Endothelial cell of umbilical vein (primary cell): Measurements from ENCODE around the gene U2AF2. TPM values are rescaled to one million over a fixed set of nuclear protein-coding genes. Genes with fewer than 3 reads are reported as not detected.

Experiments
- BruUV-seq: library from RNA; stranded (reverse); fragments of 400-500 nt; replicated peaks from 2 replicates; lab custom pipeline; 2021; lab: Mats Ljungman, UMichigan
- CTCF ChIA-PET: fragments of 300-600, 350-600 bp; sonication (Branson Sonifier 250); formaldehyde crosslinking; loops from one replicate; lab custom pipeline; 2021; ENCODE audit warnings: antibody characterized with exemption, inconsistent platforms; lab: Charles Lee
- POLR2A ChIA-PET: fragments of 300-600, 350-600 bp; sonication (Branson Sonifier 250); formaldehyde crosslinking; loops from one replicate; lab custom pipeline; 2021; ENCODE audit warnings: antibody characterized with exemption, inconsistent platforms; lab: Charles Lee
- DNase-seq: peaks from one replicate; pipeline ENCODE4 v3.0.0-alpha.2; 2011; ENCODE audit warnings: low read depth, low spot score
- FAIRE-seq: peaks from 2 replicates; lab custom pipeline; 2011; peaks lifted over from hg19 to GRCh38; lab: Jason Lieb, UNC
- H2AFZ ChIP-seq: 2 replicates; pipeline ENCODE4 v1.6.0; 2012; ENCODE audit warnings: low read depth, low read length, control low read depth, inconsistent platforms
- H3K27ac ChIP-seq: 2 replicates; pipeline ENCODE4 v1.5.1; 2011; ENCODE audit warnings: low read depth, mild to moderate bottlenecking, control low read depth, low read length, moderate library complexity; ENCODE audit not compliant: insufficient read depth
- H3K27me3 ChIP-seq, 2 experiments: 2 replicates each; pipeline versions ENCODE4 v1.6.0 to v1.6.1; 2011; ENCODE audit warnings: low read length in 2 of 2, mixed read lengths in 1 of 2; ENCODE audit not compliant: control insufficient read depth in 2 of 2, insufficient read depth in 2 of 2
- H3K36me3 ChIP-seq, 2 experiments: 2 replicates in 1 of 2; 3 replicates in 1 of 2; pipeline ENCODE4 v1.5.1; 2011; ENCODE audit warnings: low read length in 2 of 2, mild to moderate bottlenecking in 1 of 2, moderate library complexity in 1 of 2; ENCODE audit not compliant: control insufficient read depth in 2 of 2, insufficient read depth in 2 of 2; ENCODE audit errors: extremely low read depth in 1 of 2
- H3K4me1 ChIP-seq: 3 replicates; pipeline ENCODE4 v1.5.1; 2011; ENCODE audit warnings: mild to moderate bottlenecking, low read length; ENCODE audit not compliant: control insufficient read depth, insufficient read depth; ENCODE audit errors: extremely low read depth
- H3K4me2 ChIP-seq: 2 replicates; pipeline ENCODE4 v1.6.1; 2011; ENCODE audit warnings: low read length, control low read depth, mixed read lengths; ENCODE audit not compliant: insufficient read depth
- H3K4me3 ChIP-seq, 3 experiments: fragments of 200-600 bp in 1 of 3; sonication (generic), shearing (Covaris generic) in 1 of 3; replicated peaks in 1 of 3; 2 replicates each; pipeline ENCODE4 v1.5.1; 2011 to 2016; ENCODE audit warnings: control low read depth in 3 of 3, low read length in 3 of 3, mild to moderate bottlenecking in 2 of 3, inconsistent platforms in 1 of 3, low read depth in 1 of 3, moderate library complexity in 1 of 3; ENCODE audit not compliant: insufficient read depth in 1 of 3
- H3K79me2 ChIP-seq: 2 replicates; pipeline ENCODE4 v1.6.0; 2012; ENCODE audit warnings: low read length, inconsistent platforms; ENCODE audit not compliant: control insufficient read depth, insufficient read depth
- H3K9ac ChIP-seq: replicated peaks from 2 replicates; pipeline ENCODE3; 2011; ENCODE audit warnings: low read length, control low read depth; ENCODE audit not compliant: insufficient read depth; ENCODE audit errors: extremely low read depth
- H3K9me1 ChIP-seq: replicated peaks from 3 replicates; pipeline ENCODE4 v1.6.0; 2011; ENCODE audit warnings: mild to moderate bottlenecking, low read length; ENCODE audit not compliant: control insufficient read depth, insufficient read depth; ENCODE audit errors: extremely low read depth
- H3K9me3 ChIP-seq: replicated peaks from 2 replicates; pipeline ENCODE4 v1.5.1; 2012; ENCODE audit warnings: low read length, inconsistent platforms; ENCODE audit not compliant: control insufficient read depth, insufficient read depth
- H4K20me1 ChIP-seq: replicated peaks from 2 replicates; pipeline ENCODE3; 2011; ENCODE audit warnings: mild to moderate bottlenecking, low read length; ENCODE audit not compliant: control insufficient read depth, insufficient read depth; ENCODE audit errors: extremely low read depth
- EZH2 ChIP-seq: IDR thresholded peaks from 2 replicates; pipeline ENCODE4 v1.6.1; 2012; ENCODE audit warnings: borderline replicate concordance, low read depth, mild to moderate bottlenecking, moderate library complexity, low read length, inconsistent platforms; ENCODE audit not compliant: severe bottlenecking
- FOS ChIP-seq: IDR thresholded peaks from 2 replicates; pipeline ENCODE4 v1.6.1; 2011; ENCODE audit warnings: mild to moderate bottlenecking, low read length, moderate library complexity, borderline replicate concordance; ENCODE audit not compliant: insufficient read depth
- GATA2 ChIP-seq: IDR thresholded peaks from 2 replicates; pipeline ENCODE4 v1.7.0; 2011; ENCODE audit warnings: low read depth, mild to moderate bottlenecking, moderate library complexity, mixed read lengths, low read length; ENCODE audit not compliant: insufficient read length, insufficient read depth
- JUN ChIP-seq: IDR thresholded peaks from 2 replicates; pipeline ENCODE4 v1.6.1; 2011; ENCODE audit warnings: borderline replicate concordance, low read depth; ENCODE audit not compliant: insufficient read length, insufficient read depth
- MYC ChIP-seq: IDR thresholded peaks from one replicate; pipeline ENCODE4 v1.6.1; 2011; ENCODE audit warnings: mild to moderate bottlenecking, low read depth, low read length
- POLR2A ChIP-seq: IDR thresholded peaks from 2 replicates; pipeline ENCODE4 v1.6.1; 2012; ENCODE audit warnings: low read depth, mild to moderate bottlenecking, control low read depth, low read length
- POLR2AphosphoS5 ChIP-seq: IDR thresholded peaks from 2 replicates; pipeline ENCODE4 v1.6.1; 2012; ENCODE audit warnings: low read depth, mild to moderate bottlenecking, control low read depth, low read length, moderate library complexity; ENCODE audit not compliant: insufficient read depth
- dilution Hi-C: fragments of 300-500 bp; cut with MboI; formaldehyde crosslinking; loops from one replicate; pipeline ENCODE4 v1.15.0; 2019; ENCODE audit warnings: low sequenced_read_pairs; ENCODE audit not compliant: extremely low pct_ligation_motif_present
- intact Hi-C: fragments of 100-400 bp; cut with micrococcal nuclease; formaldehyde crosslinking; loops from one replicate; pipeline ENCODE4 v1.10.0; 2022
- polyA plus RNA-seq, 4 experiments: library from polyadenylated mRNA; depleted of rRNA in 3 of 4; stranded (reverse) in 3 of 4; unstranded in 1 of 4; fragments of >200 nt; gene quantifications; 2 replicates each; pipeline versions ENCODE4 v1.2.1 to v1.2.3, GENCODE V29; 2011 to 2012; ENCODE audit warnings: missing spikeins in 1 of 4
- total RNA-seq: library from RNA; stranded (reverse); gene quantifications from 2 replicates; pipeline ENCODE4 v1.2.3, GENCODE V29; 2021
- TF ChIP-seq, protein P1 (sequence below), 2 donors: IDR thresholded peaks; 1 replicate in 1 of 2; 2 replicates in 1 of 2; pipeline ENCODE4 v1.5.1; 2011; ENCODE audit warnings: low read length in 2 of 2, mild to moderate bottlenecking in 2 of 2, moderate library complexity in 2 of 2, control low read depth in 1 of 2, inconsistent platforms in 1 of 2, low read depth in 1 of 2; ENCODE audit not compliant: insufficient read depth in 1 of 2; ENCODE audit errors: extremely low read depth in 1 of 2
- TF ChIP-seq, protein P2 (sequence below): IDR thresholded peaks from 2 replicates; pipeline ENCODE4 v1.6.1; 2011; ENCODE audit not compliant: insufficient read depth, insufficient read length

Gene U2AF2
- total and polyA plus RNA-seq, 2 donors (not counting 3 experiments of a cell fraction or from before 2014, with no cell fraction given): 183 to 259 TPM

DNA sequence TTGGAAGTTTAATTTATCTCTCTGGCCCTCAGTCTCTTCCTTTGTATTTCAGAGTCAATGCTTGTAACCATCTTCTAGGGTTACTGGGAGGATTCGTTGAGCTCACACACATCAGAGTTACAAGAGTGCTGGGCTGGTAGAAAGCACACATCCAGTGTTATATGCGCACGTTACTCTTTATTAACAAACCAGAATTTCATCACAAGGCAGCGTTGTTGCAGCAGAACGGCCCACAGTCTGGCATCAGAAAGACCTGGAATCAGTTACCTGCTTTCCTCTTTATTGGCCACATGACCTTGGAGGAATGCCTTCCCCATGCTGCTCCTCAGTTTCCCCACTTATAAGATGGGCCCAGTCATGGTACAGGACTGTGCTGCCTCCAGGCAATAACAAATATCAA, 45.5 kb upstream of the U2AF2 start:
- Histone ChIP-seq H3K4me3 (no peak overlapping the region), H3K4me2 (no peak overlapping the region), H2AFZ (no peak overlapping the region), H3K9me1 (no peaks in the 10 kb centered on the region), H3K4me1 (peaks cover 13% of the 10 kb centered on the region), H3K36me3 (peaks cover 0 to 7% of the 10 kb centered on the region in 2 experiments), H4K20me1 (no peaks in the 10 kb centered on the region), H3K9ac (no peak overlapping the region), H3K9me3 (no peaks in the 10 kb centered on the region), H3K27me3 (no peaks in the 10 kb centered on the region), H3K79me2 (peaks cover 29% of the 10 kb centered on the region), H3K27ac (no peak overlapping the region)
- POLR2A ChIA-PET: interaction anchor here (0.6 kb wide), 1 partner anchor 133 kb away, joined by 3 read pairs; the partner anchor contains the start of gene ZNF628
- no peak for DNase-seq
- CTCF ChIA-PET: interaction anchor here (0.6 kb wide), 1 partner anchor 9 kb away, joined by 3 read pairs; no protein-coding TSS in a partner anchor
- no peak for TF ChIP-seq EZH2
- no peak for TF ChIP-seq POLR2AphosphoS5
- no peak for TF ChIP-seq POLR2A
- TF ChIP-seq, protein P1, sequence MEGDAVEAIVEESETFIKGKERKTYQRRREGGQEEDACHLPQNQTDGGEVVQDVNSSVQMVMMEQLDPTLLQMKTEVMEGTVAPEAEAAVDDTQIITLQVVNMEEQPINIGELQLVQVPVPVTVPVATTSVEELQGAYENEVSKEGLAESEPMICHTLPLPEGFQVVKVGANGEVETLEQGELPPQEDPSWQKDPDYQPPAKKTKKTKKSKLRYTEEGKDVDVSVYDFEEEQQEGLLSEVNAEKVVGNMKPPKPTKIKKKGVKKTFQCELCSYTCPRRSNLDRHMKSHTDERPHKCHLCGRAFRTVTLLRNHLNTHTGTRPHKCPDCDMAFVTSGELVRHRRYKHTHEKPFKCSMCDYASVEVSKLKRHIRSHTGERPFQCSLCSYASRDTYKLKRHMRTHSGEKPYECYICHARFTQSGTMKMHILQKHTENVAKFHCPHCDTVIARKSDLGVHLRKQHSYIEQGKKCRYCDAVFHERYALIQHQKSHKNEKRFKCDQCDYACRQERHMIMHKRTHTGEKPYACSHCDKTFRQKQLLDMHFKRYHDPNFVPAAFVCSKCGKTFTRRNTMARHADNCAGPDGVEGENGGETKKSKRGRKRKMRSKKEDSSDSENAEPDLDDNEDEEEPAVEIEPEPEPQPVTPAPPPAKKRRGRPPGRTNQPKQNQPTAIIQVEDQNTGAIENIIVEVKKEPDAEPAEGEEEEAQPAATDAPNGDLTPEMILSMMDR (IDR thresholded peaks at IDR 0.05; ENCODE audit: extremely low read depth in 1 of 2, insufficient read depth in 1 of 2, low read depth in 1 of 2, low read length in 2 of 2): no peak
- TF ChIP-seq MYC: no peak
- TF ChIP-seq GATA2: no peak
- no peak for TF ChIP-seq FOS
- TF ChIP-seq, protein P2, sequence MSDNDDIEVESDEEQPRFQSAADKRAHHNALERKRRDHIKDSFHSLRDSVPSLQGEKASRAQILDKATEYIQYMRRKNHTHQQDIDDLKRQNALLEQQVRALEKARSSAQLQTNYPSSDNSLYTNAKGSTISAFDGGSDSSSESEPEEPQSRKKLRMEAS: no peak
- no peak for TF ChIP-seq JUN
- intact Hi-C loops (loop anchor here (5.0 to 10.0 kb wide), 3 partner anchors 147 to 355 kb away; partner anchors contain the start of genes C19orf85, ISOC2, PPP6R1 and RPL28), dilution Hi-C loops (loop anchor here (10.0 kb wide), 1 partner anchor 95 kb away; no protein-coding TSS in a partner anchor)
- FAIRE-seq: no peak
- no TSS peak for BruUV-seq
